RWPE1 (cell line): ENCODE results near the gene MTHFSD.

Experiments used
- CTCF ChIA-PET: fragments of 350-600 bp; sonication (Branson Sonifier 250); formaldehyde crosslinking; extraction: SDS; loops from one replicate; lab custom pipeline; 2021; lab: Yijun Ruan, JAX
- POLR2A ChIA-PET: fragments of 400-600 bp; formaldehyde crosslinking; extraction: SDS; loops from one replicate; lab custom pipeline; 2020; ENCODE audit warnings: antibody characterized with exemption; ENCODE audit not compliant: low non-redundant PET; lab: Yijun Ruan, JAX
- DNase-seq: peaks from one replicate; pipeline ENCODE4 v3.0.0; 2012; ENCODE audit warnings: low spot score
- H3K27ac ChIP-seq: fragments of 450-650 bp; 2 replicates; pipeline ENCODE4 v1.5.1; 2017
- CTCF ChIP-seq: fragments of 450-650 bp; conservative IDR thresholded peaks from 2 replicates; pipeline ENCODE4 v1.5.1; 2017; ENCODE audit warnings: low read depth, mild to moderate bottlenecking

Gene MTHFSD

DNA sequence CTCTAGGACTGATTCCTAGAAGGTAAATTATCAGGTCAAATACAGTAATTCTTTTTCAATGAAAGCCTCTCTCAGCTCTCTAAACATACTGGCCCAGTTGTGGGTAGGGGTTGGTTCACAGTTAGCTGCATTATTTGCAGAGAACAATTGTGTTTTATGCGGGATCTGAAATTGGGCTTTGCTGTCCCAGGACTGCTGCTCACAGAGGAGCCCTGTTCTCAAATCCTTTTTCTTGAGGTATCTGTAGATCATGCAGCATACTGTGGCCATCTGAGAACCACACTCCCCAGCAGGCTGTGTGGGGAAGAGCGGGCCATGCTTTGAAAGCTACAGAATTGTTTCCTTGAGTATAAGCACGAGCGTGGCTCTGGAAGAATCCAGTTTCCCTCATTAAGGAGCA, 17.5 kb downstream of the MTHFSD start:
- CTCF ChIA-PET, result no interaction called here

GRCh38 chr16:86536621-86537020, 18.4 kb downstream of the MTHFSD start:
- TF ChIP-seq CTCF, result no peak
- DNase-seq, result no peak
- no peak overlapping the region for H3K27ac ChIP-seq
- ChIA-PET CTCF (no interaction called here), POLR2A (no interaction called here)

More for the DNA sequence above, 17.5 kb downstream of the MTHFSD start:
- DNase-seq, result no peak
- POLR2A ChIA-PET, result no interaction called here
- TF ChIP-seq CTCF, result no peak
- no peak overlapping the region for H3K27ac ChIP-seq

DNA sequence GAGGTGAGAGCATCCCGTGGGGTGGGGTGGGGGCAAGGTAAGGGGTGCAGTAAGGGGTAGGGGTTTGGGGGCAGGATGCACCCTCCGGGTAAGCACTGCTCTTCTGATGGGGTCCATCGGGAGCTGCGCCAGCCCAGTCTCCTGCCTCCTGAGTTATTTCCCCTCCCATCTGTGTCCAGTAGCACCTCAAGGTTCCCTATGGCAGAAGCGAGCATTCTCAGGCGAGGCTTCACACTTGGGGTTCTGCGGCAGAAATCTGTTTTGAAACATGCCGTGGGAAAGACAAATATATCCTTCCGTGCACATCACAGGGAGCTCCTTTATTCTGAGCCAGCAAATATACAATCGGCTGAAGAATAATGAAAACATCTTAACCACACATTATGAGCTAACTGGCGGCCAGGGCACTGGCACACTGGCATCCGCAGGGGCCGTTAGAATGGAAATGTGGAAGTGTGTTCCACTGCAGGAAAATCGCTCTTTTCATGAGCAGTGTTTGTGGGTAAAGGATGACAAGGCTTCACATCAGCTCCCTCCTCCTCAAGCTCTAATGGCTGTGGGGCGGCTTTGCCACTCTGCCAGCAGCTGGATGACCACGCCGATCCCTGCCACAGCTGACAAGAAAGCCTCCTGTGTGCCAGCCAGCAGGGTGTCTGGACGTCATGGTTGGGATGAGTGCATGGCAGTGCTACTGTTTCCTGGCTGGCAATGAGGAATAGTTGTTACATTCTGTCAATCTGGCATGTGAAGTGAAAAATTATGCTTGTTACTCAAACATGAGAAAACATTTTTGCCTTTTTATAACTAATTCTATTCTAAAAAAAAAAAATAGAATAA, 20.0 kb downstream of the MTHFSD start:
- TF ChIP-seq CTCF, result no peak
- CTCF ChIA-PET, result interaction anchor here (0.7 kb wide), 1 partner anchor 528 kb away, joined by 3 read pairs; no protein-coding TSS in a partner anchor
- no peak overlapping the region for H3K27ac ChIP-seq
- no peak for DNase-seq
- POLR2A ChIA-PET, result no interaction called here

DNA sequence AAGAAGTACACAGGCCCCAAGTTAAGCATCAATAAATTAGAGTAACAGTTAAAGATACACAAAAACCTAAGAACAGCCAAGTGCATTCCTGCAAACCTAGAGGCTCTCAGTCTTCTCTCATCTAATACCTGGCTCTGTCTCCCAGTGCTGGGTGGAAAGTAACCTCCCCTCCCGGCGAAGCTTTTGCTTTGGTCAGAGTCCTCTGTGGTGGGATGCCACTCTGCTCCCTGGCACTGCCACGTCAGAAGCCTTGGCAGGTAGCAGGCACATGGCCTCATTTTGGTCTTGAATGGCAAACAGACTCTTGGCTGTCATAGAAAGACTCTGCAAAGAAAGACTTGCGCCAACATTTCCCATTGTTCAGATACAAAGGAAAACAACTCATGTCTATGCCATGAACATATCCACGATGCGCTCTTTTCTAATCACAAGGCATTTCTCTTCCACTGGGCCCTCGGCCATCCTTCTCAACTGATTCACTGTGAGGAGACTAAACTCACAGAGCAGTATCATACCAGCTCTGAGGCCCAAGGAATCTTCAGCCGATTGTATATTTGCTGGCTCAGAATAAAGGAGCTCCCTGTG, 21.2 kb downstream of the MTHFSD start:
- no peak for DNase-seq
- ChIA-PET POLR2A (no interaction called here), CTCF (interaction anchor here (1.5 kb wide), 1 partner anchor 14 kb away, joined by 6 read pairs; no protein-coding TSS in a partner anchor)
- no peak overlapping the region for H3K27ac ChIP-seq
- TF ChIP-seq CTCF, result no peak

DNA sequence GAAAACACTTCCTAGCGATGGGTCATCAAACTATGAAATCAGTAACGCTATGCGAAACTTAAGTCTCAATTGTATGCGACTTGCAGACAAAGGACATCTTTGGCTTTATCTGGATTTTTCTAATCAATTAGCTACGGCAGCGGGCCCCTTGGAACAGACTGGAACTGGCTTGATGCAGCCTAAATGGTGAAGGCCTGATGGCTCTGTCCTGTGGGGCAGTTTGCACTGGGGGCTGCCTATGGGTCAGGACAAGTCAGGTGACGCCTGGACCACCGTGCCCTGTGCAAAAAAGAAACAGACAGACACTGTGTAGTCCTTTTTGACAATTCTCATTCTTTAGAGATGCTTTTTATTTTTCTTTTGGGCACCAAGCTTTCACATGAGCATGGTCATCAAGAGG, 22.0 kb downstream of the MTHFSD start:
- POLR2A ChIA-PET, result no interaction called here
- no peak for TF ChIP-seq CTCF
- CTCF ChIA-PET, result interaction anchor here (1.5 kb wide), 1 partner anchor 13 kb away, joined by 6 read pairs; no protein-coding TSS in a partner anchor
- DNase-seq, result no peak
- no peak overlapping the region for H3K27ac ChIP-seq

- no peak for DNase-seq
- CTCF ChIA-PET, result interaction anchor here (0.6 to 1.5 kb wide), 2 partner anchors 12 to 1339 kb away, joined by 3 to 6 read pairs; no protein-coding TSS in a partner anchor
- TF ChIP-seq CTCF, result no peak
Measured at GRCh38 chr16:86532526-86532815, 22.6 kb downstream of the MTHFSD start.

More at GRCh38 chr16:86532526-86532815, 22.6 kb downstream of the MTHFSD start:
- no peak overlapping the region for H3K27ac ChIP-seq
- POLR2A ChIA-PET, result no interaction called here
